Measurements from ENCODE around the gene TNFSF10.
A peak's percentile ranks its signal among the peaks of the same experiment; 100 is the strongest.
"Not testable (repeated sequence)": the region's sequence is repeated elsewhere in the genome, so short reads cannot be mapped to it uniquely, and the experiment has no call there.

TNFSF10 gene

GRCh38 chr3:172522871-172523818 is at the start of gene TNFSF10:
Gene TNFSF10 (minus strand): TSS chr3:172523430. CDS start chr3:172523384, 46 bp downstream.
- DNase-seq (ENCODE audit: low read depth in 2 of 2, low spot score in 1 of 2): peak in 1 of 2 donors; percentile 21

GRCh38 chr3:172569128-172570008 is 46.1 kb upstream of the TNFSF10 start:
- DNase-seq (ENCODE audit: low read depth in 2 of 2, low spot score in 1 of 2): no peak

GRCh38 chr3:172568701-172569100 is 45.5 kb upstream of the TNFSF10 start:
- DNase-seq (ENCODE audit: low read depth in 2 of 2, low spot score in 1 of 2): no peak

- DNase-seq (ENCODE audit: low read depth in 2 of 2, low spot score in 1 of 2): not testable (repeated sequence)
Measured at GRCh38 chr3:172566785-172567184, 43.6 kb upstream of the TNFSF10 start.

- no peak for DNase-seq (ENCODE audit: low read depth in 2 of 2, low spot score in 1 of 2)
Measured at GRCh38 chr3:172564499-172564898, 41.3 kb upstream of the TNFSF10 start.

GRCh38 chr3:172562871-172563865 is 39.9 kb upstream of the TNFSF10 start:
- DNase-seq (ENCODE audit: low read depth in 2 of 2, low spot score in 1 of 2): no peak

- no peak for DNase-seq (ENCODE audit: low read depth in 2 of 2, low spot score in 1 of 2)
Measured at GRCh38 chr3:172561897-172562640, 38.8 kb upstream of the TNFSF10 start.

- DNase-seq (ENCODE audit: low read depth in 2 of 2, low spot score in 1 of 2): no peak
Measured at GRCh38 chr3:172560586-172560985, 37.4 kb upstream of the TNFSF10 start.

- DNase-seq (ENCODE audit: low read depth in 2 of 2, low spot score in 1 of 2): no peak
Measured at GRCh38 chr3:172560026-172560425, 36.8 kb upstream of the TNFSF10 start.

GRCh38 chr3:172559020-172559419 is 35.8 kb upstream of the TNFSF10 start:
- no peak for DNase-seq (ENCODE audit: low read depth in 2 of 2, low spot score in 1 of 2)

GRCh38 chr3:172557515-172558220 is 34.4 kb upstream of the TNFSF10 start:
- DNase-seq (ENCODE audit: low read depth in 2 of 2, low spot score in 1 of 2): no peak

- DNase-seq (ENCODE audit: low read depth in 2 of 2, low spot score in 1 of 2): no peak
Measured at GRCh38 chr3:172553526-172554252, 30.5 kb upstream of the TNFSF10 start.

GRCh38 chr3:172552607-172553006 is 29.4 kb upstream of the TNFSF10 start:
- no peak for DNase-seq (ENCODE audit: low read depth in 2 of 2, low spot score in 1 of 2)

GRCh38 chr3:172551874-172552273 is 28.6 kb upstream of the TNFSF10 start:
- DNase-seq (ENCODE audit: low read depth in 2 of 2, low spot score in 1 of 2): no peak

GRCh38 chr3:172550347-172550943 is 27.2 kb upstream of the TNFSF10 start:
- peak in 1 of 2 donors; percentile 22 for DNase-seq (ENCODE audit: low read depth in 2 of 2, low spot score in 1 of 2)

GRCh38 chr3:172549144-172549543 is 25.9 kb upstream of the TNFSF10 start:
- DNase-seq (ENCODE audit: low read depth in 2 of 2, low spot score in 1 of 2): no peak

- no peak for DNase-seq (ENCODE audit: low read depth in 2 of 2, low spot score in 1 of 2)
Measured at GRCh38 chr3:172546628-172547214, 23.5 kb upstream of the TNFSF10 start.

- no peak for DNase-seq (ENCODE audit: low read depth in 2 of 2, low spot score in 1 of 2)
Measured at GRCh38 chr3:172546105-172546504, 22.9 kb upstream of the TNFSF10 start.

Measured in stimulated activated CD8-positive, alpha-beta memory T cell treated with anti-CD3 and anti-CD28 coated beads, Interleukin-4, amount 100 ng/mL, for 1 hour (primary cell).